SK-N-MC (cell line): ENCODE results near the gene BIK.
A peak's percentile ranks its signal among the peaks of the same experiment; 100 is the strongest.

Experiments used
- DNase-seq: peaks from one replicate; pipeline ENCODE4 v3.0.0-alpha.2; 2011; ENCODE audit warnings: low read depth, low spot score
- H3K27ac ChIP-seq: fragments of 200-600 bp; sonication (generic); 2 replicates; pipeline ENCODE4 v1.5.1; 2016; ENCODE audit warnings: mixed run types
- H3K36me3 ChIP-seq: fragments of 200-600 bp; sonication (generic); 2 replicates; pipeline ENCODE4 v1.6.1; 2017; ENCODE audit warnings: antibody characterized with exemption, low read length, mixed read lengths; ENCODE audit not compliant: insufficient read depth
- H3K4me3 ChIP-seq: fragments of 200-600 bp; sonication (generic); 2 replicates; pipeline ENCODE4 v1.5.1; 2016
- H3K9ac ChIP-seq: fragments of 200-600 bp; sonication (generic); 2 replicates; pipeline ENCODE4 v1.8.0; 2017; ENCODE audit warnings: mixed run types, mixed read lengths; ENCODE audit not compliant: insufficient read length
- H3K9me3 ChIP-seq: fragments of 200-600 bp; sonication (generic); 2 replicates; pipeline ENCODE4 v1.6.1; 2017; ENCODE audit warnings: low read depth, mild to moderate bottlenecking, antibody characterized with exemption, low read length, moderate library complexity, mixed read lengths
- EZH2 ChIP-seq: fragments of 200-600 bp; sonication (generic); IDR thresholded peaks from one replicate; pipeline ENCODE4 v1.6.1; 2017; ENCODE audit warnings: antibody characterized with exemption
- FOXP2 ChIP-seq: optimal IDR thresholded peaks from 2 replicates; pipeline ENCODE3; 2011; ENCODE audit warnings: mild to moderate bottlenecking, moderate library complexity; ENCODE audit not compliant: insufficient read depth; ENCODE audit errors: extremely low read length, control extremely low read depth
- POLR2AphosphoS5 ChIP-seq: IDR thresholded peaks from 2 replicates; pipeline ENCODE4 v1.6.1; 2012; ENCODE audit warnings: mild to moderate bottlenecking, low read depth, low read length, borderline replicate concordance

Gene BIK, protein sequence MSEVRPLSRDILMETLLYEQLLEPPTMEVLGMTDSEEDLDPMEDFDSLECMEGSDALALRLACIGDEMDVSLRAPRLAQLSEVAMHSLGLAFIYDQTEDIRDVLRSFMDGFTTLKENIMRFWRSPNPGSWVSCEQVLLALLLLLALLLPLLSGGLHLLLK

DNA sequence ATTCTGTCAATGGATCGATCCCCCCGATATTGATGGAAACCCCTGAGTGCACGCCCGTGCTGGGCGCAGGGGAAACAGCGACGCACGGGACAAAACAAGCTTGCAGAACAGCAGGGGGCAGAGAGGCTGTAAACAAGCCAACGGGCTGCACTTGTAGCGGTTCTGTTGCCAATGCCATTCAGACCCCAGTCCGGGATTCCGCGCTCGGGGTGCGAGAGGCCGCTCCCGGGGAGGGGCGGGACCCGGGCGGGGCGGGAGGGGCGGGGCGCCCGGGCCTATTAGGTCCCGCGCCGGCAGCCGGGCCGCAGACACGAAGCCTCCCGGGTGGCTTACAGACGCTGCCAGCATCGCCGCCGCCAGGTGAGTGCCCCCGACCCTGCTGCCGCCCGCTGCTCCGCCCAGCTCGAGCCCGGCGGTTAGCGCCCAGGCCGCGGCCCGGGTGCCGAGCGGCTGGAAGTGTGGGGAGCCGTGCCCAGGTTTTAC is at the start of gene BIK:
TSS of gene BIK (plus strand) at position 307 of the 483 bp plus-strand sequence. CDS start 13,273 bp downstream, outside the sequence.
- DNase-seq: no peak
- no peak within 1 kb of the TSS for H3K27ac ChIP-seq
- H3K4me3 ChIP-seq: peak within 1 kb of the TSS; percentile 78
- no peaks in the 10 kb centered on the region for H3K9me3 ChIP-seq
- no peaks in the 10 kb centered on the region for H3K36me3 ChIP-seq
- no peak within 1 kb of the TSS for H3K9ac ChIP-seq
- TF ChIP-seq FOXP2 (peak; percentile 67), EZH2 (no peak), POLR2AphosphoS5 (no peak)

DNA sequence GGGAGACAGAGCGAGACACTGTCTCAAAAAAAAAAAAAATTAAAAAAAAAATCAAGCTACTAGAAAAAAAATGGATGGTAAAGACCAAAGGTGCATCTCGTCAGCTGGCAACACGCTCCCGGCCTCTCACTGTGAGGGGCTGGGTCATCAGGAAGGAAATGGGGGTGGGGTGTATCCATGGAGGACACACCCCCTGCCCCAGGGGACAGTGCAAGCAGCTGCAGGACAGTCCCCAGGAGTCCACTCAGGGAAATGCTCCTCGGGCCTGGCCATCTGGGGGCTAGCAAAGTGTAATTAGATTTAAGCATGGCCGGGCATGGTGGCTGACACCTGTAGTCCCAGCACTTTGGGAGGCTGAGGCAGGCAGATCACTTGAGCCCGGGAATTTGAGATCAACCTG is 44.4 kb upstream of the BIK start:
- TF ChIP-seq EZH2: no peak
- TF ChIP-seq POLR2AphosphoS5: no peak
- TF ChIP-seq FOXP2: no peak
- no peaks in the 10 kb centered on the region for H3K9me3 ChIP-seq

DNA sequence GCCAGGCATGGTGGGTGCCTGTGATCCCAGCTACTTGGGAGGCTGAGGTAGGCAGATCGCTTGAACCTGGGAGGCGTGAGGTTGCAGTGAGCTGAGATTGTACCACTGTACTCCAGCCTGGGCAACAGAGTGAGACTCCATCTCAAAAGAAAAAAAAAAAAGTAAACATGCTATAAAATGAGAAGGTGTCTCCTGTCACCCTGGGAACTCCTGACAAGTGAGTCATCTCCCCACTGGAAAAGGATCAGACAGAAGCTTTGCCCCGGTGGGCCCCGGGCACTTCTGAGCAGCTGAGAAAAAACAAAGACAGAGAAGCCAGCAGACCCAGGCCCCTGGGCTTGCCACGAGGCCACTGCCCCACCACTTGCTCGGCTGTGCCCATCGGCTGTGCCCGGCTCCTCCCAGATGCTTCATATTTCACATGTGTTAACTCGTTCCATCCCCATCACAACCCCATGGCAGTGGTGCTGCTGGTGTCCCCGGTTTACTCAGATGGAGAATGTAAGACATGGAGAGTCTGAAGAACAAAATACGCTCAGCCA is 43.6 kb upstream of the BIK start:
- Histone ChIP-seq H3K9ac (no peak overlapping the region), H3K27ac (no peak overlapping the region), H3K36me3 (no peaks in the 10 kb centered on the region), H3K4me3 (no peak overlapping the region), H3K9me3 (no peaks in the 10 kb centered on the region)
- TF ChIP-seq EZH2 (no peak), POLR2AphosphoS5 (no peak)
- no peak for DNase-seq

More for the DNA sequence above, 44.4 kb upstream of the BIK start:
- H3K9ac ChIP-seq: no peak overlapping the region
- H3K27ac ChIP-seq: no peak overlapping the region
- DNase-seq: no peak
- H3K4me3 ChIP-seq: no peak overlapping the region
- H3K36me3 ChIP-seq: no peaks in the 10 kb centered on the region

DNA sequence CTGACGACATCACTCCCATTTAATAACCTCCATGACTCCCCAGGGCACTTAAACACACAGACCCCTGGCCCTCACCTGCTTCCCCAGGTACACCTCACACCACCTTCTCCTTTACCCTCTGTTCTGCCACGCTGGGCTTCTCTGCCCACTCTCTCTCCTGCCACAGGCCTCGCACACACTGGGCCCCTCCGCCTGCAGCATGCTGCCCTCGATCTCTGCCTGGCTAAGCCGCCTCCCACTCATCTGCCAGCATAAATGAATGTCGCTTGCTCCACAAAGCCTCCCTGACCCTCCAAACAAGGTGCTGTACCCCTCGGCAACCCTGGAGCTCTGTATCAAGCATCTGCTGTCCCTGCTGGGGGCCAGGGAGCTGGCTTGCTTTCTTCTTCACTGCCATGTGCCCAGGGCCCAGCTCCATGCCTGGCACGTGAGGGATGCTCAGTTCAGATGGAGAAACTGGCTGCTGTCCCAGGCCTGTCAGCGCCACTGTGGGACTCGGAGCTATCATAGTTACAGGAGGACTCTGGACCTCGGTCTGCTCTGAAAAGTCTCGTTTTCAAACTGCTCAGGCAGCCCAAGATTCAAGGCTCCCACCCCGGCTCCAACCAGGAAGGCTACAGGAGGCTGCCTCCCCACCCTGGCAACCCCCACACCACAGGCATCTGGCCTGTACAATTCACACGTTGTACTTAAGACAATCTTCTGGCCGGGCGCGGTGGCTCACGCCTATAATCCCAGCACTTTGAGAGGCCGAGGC is 33.3 kb upstream of the BIK start:
- H3K9ac ChIP-seq: no peak overlapping the region
- H3K9me3 ChIP-seq: no peaks in the 10 kb centered on the region
- no peak for DNase-seq
- H3K4me3 ChIP-seq: no peak overlapping the region
- no peaks in the 10 kb centered on the region for H3K36me3 ChIP-seq
- TF ChIP-seq POLR2AphosphoS5 (no peak), FOXP2 (no peak), EZH2 (no peak)
- no peak overlapping the region for H3K27ac ChIP-seq

DNA sequence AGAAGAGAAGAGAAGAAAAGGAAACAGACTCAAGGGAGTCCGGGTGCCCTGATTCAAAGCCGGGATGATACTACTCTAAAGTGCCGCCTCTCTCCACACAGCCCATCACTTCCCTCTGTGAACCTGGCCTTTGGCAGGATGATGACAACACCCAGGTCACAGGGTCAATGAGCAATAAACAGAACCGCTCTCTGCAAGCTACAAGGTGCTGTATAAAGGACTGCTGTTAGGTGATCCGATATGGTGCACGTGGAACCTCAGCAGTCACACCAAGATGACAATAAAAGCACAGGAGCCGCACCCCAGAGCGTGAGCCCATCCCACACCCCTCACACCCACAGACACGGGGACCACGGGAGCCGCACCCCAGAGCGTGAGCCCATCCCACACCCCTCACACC is 32.0 kb upstream of the BIK start:
- DNase-seq: no peak
- Histone ChIP-seq H3K36me3 (no peaks in the 10 kb centered on the region), H3K27ac (no peak overlapping the region), H3K9me3 (no peaks in the 10 kb centered on the region), H3K4me3 (no peak overlapping the region), H3K9ac (no peak overlapping the region)
- TF ChIP-seq POLR2AphosphoS5 (no peak), EZH2 (no peak), FOXP2 (no peak)

DNA sequence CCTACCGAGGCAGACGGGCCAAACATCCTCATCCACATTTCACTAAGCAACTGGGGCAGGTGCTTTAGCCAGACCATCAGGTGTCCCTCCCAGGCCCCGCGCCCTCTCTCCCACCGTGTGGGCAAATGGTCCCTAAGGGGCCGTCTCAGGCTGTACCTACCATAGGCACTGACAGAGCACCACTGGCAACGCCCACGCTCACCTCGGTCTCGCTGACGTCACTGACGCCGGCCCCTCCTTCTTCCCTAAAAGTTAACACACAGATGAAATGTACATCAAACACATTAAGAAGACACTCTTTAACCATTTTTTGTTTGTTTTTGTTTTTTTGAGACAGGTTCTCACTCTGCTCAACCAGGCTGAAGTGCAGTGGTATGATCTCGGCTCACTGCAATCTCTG is 30.8 kb upstream of the BIK start:
- Histone ChIP-seq H3K9ac (no peak overlapping the region), H3K4me3 (no peak overlapping the region), H3K9me3 (no peaks in the 10 kb centered on the region), H3K36me3 (no peaks in the 10 kb centered on the region), H3K27ac (no peak overlapping the region)
- no peak for DNase-seq
- no peak for TF ChIP-seq FOXP2

DNA sequence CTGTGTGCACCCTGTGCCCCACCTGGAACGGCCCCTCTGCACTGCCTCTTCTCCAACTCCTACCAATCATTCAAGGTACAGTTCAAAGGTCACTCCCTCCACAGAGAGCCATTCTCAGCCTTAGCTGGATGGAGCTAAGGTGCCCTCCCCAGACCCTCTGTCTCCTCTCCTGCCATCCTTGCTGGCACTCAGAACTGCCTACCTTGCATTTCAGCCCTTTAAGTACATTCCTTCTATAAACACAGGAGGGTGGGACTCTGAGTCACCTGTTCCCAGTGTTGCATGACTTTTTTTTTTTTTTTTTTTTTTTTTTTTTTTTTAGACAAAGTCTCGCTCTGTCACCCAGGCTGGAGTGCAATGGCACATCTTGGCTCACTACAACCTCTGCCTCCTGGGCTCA is 29.9 kb upstream of the BIK start:
- no peak for DNase-seq
- no peak overlapping the region for H3K4me3 ChIP-seq
- H3K9ac ChIP-seq: no peak overlapping the region
- no peaks in the 10 kb centered on the region for H3K36me3 ChIP-seq
- TF ChIP-seq FOXP2 (no peak), EZH2 (no peak), POLR2AphosphoS5 (no peak)
- H3K9me3 ChIP-seq: no peaks in the 10 kb centered on the region
- no peak overlapping the region for H3K27ac ChIP-seq

DNA sequence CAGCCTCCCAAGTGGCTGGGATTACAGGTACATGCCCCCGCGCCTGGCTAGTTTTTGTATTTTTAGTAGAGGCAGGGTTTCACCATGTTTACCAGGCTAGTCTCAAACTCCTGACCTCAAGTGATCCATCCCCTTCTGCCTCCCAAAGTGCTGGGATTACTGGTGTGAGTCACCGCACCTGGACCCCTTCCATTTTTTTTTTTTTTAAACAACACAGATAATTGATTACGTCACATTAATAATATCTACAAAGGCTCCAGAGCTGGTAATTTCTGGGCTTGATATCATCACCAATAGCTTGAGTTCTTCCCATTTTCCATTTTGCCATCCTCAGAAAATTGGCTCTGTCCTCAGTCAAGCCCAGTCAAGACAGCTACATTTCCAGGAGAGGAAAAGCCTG is 28.6 kb upstream of the BIK start:
- Histone ChIP-seq H3K4me3 (no peak overlapping the region), H3K9ac (no peak overlapping the region), H3K36me3 (no peaks in the 10 kb centered on the region), H3K9me3 (no peaks in the 10 kb centered on the region), H3K27ac (no peak overlapping the region)
- DNase-seq: no peak
- TF ChIP-seq FOXP2: no peak
- TF ChIP-seq POLR2AphosphoS5: no peak
- TF ChIP-seq EZH2: no peak
